ENCODE data around the gene GIGYF2.

Gene GIGYF2

GRCh38 chr2:232779934-232780333 is 82.8 kb downstream of the GIGYF2 start:
- no peak for TF ChIP-seq CTCF (IDR thresholded peaks at IDR 0.05; ENCODE audit: control insufficient read depth, extremely low read depth, insufficient read depth)
- no peak overlapping the region for H3K4me3 ChIP-seq (ENCODE audit: low read depth, low read length)
- DNase-seq (ENCODE audit: low read depth) = peak; percentile 90

DNA sequence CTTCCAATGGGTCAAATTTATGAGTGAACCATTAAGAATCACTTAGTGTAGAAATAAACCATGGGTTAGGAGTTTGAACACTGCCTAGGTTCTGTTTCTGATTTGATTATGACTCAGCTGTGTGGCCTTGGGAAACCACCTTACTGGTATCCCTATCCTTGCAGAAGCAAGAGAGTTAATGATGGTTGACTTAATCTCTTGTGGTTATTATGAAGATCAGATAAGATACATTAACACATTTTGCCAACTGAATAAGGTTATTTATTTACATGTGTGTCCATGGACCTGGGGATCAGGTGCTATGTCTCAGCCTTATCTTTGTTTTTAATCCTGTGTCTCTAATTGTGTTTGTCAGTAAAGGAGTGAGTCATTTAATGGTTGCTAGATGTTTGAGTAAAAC is 84.6 kb downstream of the GIGYF2 start:
- H3K4me3 ChIP-seq (ENCODE audit: low read depth, low read length) = no peak overlapping the region
- DNase-seq (ENCODE audit: low read depth) = no peak
- TF ChIP-seq CTCF (IDR thresholded peaks at IDR 0.05; ENCODE audit: control insufficient read depth, extremely low read depth, insufficient read depth) = no peak

DNA sequence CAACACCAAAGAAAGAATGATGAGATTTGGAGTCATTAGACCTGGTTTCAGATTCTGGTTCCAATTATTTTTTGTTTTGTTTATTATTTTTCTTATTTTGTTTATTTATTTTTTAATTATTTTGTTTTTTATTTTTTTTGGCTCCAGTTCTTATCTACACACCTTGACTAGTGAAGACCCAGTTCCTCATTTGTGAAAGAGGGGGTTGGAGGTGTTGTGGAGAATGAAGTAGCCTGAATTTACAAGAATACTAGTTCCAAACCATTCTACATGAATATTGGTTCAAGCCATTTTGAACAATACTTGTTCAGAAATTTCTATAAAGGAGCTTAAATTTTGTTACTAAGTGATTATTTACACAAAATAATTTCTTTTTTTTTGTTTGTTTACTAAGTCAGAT is 86.1 kb downstream of the GIGYF2 start:
- H3K4me3 ChIP-seq (ENCODE audit: low read depth, low read length) = no peak overlapping the region
- TF ChIP-seq CTCF (IDR thresholded peaks at IDR 0.05; ENCODE audit: control insufficient read depth, extremely low read depth, insufficient read depth) = no peak
- DNase-seq (ENCODE audit: low read depth) = no peak

GRCh38 chr2:232787806-232788205 is 90.7 kb downstream of the GIGYF2 start:
- H3K4me3 ChIP-seq (ENCODE audit: low read depth, low read length) = no peak overlapping the region
- no peak for TF ChIP-seq CTCF (IDR thresholded peaks at IDR 0.05; ENCODE audit: control insufficient read depth, extremely low read depth, insufficient read depth)
- no peak for DNase-seq (ENCODE audit: low read depth)

DNA sequence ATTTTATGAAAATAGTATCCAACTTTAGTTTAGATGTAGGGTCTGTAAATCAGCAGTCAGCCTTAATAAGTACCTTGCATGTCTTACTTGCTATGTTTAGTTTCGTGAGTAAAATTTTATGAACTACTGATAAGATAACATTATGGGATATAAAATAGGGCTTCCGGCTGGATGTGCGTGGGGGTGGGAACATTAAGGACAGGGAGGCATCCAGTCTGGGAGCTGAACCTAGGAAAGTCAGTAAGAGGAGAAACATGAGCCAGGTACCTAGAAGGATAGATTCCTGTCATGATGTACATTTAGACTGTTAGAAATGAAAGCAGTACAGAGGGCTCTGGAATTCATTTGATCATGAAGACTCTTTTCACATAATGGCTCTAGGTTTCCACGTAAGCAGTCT is 92.0 kb downstream of the GIGYF2 start:
- no peak overlapping the region for H3K4me3 ChIP-seq (ENCODE audit: low read depth, low read length)
- TF ChIP-seq CTCF (IDR thresholded peaks at IDR 0.05; ENCODE audit: control insufficient read depth, extremely low read depth, insufficient read depth) = no peak
- no peak for DNase-seq (ENCODE audit: low read depth)

DNA sequence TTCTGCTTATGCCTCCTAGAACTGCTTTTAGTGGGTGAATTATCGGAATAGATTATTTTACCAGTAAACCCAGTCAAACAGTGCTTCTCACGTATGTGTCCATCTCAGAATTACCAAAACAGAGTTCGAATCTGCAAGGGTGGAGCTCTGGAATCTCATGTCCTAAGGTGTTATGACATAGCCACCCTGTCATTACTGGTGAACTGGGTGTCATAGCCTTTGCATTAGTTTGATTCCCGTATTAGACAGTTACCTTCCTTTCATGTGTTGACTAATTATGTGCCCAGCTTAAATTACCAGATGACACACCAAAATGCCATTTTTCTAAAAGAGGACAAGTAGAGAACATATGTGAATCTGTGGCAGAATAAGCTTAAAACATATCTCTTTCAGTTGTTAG is 94.4 kb downstream of the GIGYF2 start:
- no peak for DNase-seq (ENCODE audit: low read depth)
- TF ChIP-seq CTCF (IDR thresholded peaks at IDR 0.05; ENCODE audit: control insufficient read depth, extremely low read depth, insufficient read depth) = no peak
- no peak overlapping the region for H3K4me3 ChIP-seq (ENCODE audit: low read depth, low read length)

- no peak for TF ChIP-seq CTCF (IDR thresholded peaks at IDR 0.05; ENCODE audit: control insufficient read depth, extremely low read depth, insufficient read depth)
- H3K4me3 ChIP-seq (ENCODE audit: low read depth, low read length) = no peak overlapping the region
- DNase-seq (ENCODE audit: low read depth) = no peak
Observed at GRCh38 chr2:232793271-232793670, 96.1 kb downstream of the GIGYF2 start.

Measured in LNCaP clone FGC (cell line).